Hypothalamus (tissue), 51 donors: ENCODE data around the gene KCNH1.

Source experiments
- DNase-seq, 51 donors: peaks; one replicate each; lab custom pipeline; 2025; lab: John Stamatoyannopoulos, UW

The KCNH1 gene

DNA sequence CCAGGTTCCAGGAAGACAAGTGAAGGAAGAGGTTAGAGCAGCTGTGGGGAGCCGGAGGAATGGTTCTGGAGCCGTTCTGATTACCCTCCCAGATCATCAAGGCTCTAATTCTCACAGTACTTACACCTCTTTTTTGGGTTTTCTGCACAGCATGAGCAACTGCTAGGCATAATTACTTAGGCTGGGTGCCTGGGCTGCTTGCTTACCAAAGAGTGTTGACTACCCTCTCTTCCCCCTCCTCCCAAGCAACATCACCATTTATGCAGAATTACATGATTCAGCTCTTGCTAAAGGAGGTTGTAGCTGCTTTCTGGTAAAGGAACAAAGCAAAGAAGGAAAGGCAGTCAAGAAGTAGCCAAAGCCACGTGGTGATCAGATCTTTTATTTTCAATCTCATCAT lies 397.2 kb downstream of the KCNH1 start:
- DNase-seq = peak in 2 of 51 donors; percentile 27 to 36

GRCh38 chr1:210731597-210731996 lies 402.4 kb downstream of the KCNH1 start:
- no peak for DNase-seq

DNA sequence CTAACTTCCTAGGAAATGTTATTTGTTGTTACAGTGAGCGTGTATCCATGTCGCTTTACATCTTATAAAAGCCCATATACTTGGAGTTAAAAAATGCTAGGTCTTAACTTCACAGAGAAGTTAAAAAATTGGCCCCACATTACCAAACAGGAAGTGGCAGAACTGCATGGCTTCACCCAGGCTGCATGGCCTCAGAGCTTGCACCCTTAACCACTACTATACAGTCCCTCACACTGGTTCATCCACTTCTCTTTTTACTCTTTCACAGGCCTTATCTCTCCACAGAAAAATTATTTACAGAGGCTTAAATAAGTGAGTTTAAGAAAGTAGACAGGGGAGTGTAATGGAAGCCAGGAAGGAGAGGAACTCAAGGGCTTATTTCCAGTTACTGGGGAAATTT lies 402.8 kb downstream of the KCNH1 start:
- DNase-seq = no peak

GRCh38 chr1:210730023-210730422 lies 403.9 kb downstream of the KCNH1 start:
- no peak for DNase-seq

DNA sequence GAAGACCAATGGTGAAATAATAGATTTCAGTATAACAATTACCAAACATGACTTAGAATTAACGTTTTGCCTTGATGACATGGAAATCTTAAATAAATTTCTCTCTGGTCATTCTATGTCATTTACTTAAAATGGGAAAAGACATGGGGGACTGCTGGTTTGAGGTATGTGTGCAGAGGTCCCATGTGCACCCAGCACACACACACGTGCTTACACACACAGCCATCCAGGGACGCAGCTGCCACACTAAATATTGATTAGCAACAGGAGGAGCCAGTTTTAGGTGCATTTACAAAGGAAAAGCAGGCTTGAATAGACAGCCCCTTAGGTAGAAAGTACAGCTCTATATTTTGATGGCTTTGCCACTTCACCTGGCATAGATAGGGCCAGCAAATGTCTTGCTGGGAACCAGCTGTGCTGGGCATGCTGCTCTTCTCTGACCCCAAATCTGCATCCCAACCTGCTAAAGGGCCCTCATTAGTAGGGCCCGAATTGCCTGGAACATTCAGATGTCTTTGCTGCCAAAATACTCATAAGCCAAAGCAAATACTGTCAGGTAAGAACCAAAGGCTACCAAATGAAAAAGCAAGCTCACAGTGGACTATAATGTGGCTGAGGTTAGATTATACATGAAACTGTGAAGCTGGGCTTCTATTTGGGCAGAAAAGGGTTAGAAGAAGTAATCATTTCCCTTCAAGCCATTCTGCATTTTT lies 405.4 kb downstream of the KCNH1 start:
- DNase-seq = no peak

DNA sequence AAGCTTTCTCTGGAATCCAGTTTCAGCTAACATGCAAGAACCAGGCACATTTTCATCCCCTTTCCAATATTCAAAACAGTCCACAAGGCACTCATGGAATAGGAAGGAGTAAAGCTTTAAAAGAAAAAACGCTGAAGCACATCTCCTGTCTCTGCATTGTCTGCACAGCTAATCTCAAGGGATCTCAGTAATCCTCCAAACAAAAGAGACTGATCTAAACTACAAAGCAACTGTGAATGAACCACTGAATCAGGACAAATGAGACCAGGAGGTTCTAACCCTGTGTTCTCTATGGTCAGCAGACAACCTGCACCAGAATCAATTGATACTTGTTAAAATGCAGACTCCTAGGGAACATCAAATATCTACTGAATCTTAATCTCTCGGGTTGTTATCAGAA lies 406.2 kb downstream of the KCNH1 start:
- no peak for DNase-seq

- DNase-seq = peak in 10 of 51 donors; percentile 3 to 40 (median 7)
These were observed 407.3 kb downstream of the KCNH1 start for GRCh38 chr1:210726621-210727020.

- DNase-seq = no peak
These were observed 409.2 kb downstream of the KCNH1 start for GRCh38 chr1:210724768-210725167.

GRCh38 chr1:210723646-210724045 lies 410.3 kb downstream of the KCNH1 start:
- DNase-seq = no peak

GRCh38 chr1:210722410-210723081 lies 411.4 kb downstream of the KCNH1 start:
- DNase-seq = no peak

- DNase-seq = peak in 1 of 51 donors; percentile 55
These were observed 418.9 kb downstream of the KCNH1 start for GRCh38 chr1:210715072-210715471.

DNA sequence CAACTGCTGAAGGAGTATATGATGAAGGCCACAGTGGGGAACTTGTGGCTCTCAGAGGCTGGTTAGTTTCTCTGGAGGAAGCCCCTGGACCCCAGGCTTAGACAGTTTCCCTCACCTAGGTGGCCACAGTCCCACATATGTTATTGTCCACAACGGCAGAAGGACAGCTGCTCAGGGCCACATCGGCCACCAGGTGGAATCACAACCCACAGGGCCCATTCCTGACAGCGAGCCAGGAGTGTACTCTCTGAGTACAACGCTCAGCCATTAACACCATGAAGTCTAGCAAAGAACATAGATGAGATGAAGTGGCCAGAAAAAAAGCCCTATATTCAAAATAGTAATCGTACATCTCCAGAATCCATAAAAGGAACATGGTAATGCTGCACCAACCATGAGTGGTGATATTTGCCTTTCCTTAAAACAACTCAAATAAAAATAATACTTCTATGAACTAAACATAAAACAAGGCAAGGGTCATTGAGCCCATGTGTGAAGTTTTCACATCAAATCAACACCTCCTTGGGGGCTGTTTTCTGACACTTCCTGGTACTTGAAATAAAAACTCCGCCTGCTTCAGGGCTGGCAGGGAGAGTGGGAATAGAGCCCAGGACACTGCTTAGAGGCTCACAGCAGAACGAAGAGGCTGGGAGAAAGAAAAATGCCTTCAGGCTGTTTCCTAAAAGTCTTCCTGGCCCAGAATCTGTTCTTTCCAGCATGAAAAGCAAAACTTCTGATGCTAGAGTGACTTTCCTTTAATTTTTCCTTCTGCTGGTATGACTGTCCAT lies 421.9 kb downstream of the KCNH1 start:
- DNase-seq = no peak

GRCh38 chr1:210709701-210710100 lies 424.2 kb downstream of the KCNH1 start:
- DNase-seq = no peak

GRCh38 chr1:210707300-210708240 lies 426.4 kb downstream of the KCNH1 start:
- no peak for DNase-seq

DNA sequence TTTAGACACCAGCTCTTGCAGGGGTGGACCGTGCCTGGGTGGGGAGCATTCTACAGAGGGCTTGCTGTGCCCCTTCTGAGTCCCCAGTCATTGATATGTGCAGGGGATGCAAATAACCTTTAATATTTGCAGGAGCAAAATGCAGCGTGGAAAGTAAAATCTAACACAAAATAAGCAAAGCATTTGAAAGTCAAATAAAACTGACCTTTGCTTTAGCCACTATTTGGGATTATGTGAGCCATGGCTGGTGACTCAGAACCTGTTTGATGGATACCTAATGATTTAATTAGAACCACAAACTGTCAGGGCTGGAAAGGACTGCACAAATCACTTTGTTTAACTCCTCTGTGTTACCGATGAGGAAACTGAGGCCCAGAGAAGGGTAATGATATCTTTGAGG lies 427.7 kb downstream of the KCNH1 start:
- no peak for DNase-seq

- DNase-seq = no peak
These were observed 428.9 kb downstream of the KCNH1 start for GRCh38 chr1:210705086-210705485.

DNA sequence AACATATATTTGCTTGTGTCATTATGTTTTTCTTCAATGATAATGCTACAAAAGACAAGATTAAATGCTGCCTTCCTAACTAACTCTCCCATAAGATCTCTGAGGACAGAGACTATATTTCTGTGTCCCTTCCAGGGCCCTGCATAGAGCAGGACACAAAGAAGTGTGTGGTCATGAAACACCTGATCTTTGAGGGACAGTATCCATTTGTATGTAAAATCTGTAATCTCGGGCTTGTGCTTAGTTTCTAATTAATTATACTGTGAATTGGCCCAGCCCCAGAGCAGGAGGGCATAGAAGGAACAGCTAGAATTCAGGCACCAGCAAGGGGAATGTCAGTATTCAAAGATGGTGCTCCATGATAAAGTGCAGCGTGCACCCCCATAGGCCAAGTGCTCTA lies 430.4 kb downstream of the KCNH1 start:
- DNase-seq = no peak

GRCh38 chr1:210702506-210702905 lies 431.4 kb downstream of the KCNH1 start:
- DNase-seq = no peak

- DNase-seq = no peak
These were observed 433.4 kb downstream of the KCNH1 start for GRCh38 chr1:210700511-210700910.

DNA sequence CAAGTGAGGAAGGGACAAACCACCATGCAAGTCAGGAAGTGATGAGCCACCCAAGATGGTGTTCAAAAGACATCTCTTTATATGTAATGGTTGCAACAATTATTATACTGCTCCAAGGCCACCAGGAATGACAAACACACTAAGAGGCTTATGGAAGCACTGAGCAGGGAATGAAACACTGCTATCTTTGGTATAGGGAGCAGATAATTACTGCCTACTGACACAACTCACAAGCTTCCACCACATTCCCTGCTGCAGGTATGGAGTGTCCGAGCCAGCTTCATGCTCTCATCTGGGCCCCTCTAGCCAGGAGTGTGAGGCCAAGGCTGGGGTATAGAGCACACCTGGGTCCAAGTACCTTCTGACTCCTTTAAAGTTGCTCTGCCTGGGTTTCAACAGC lies 433.9 kb downstream of the KCNH1 start:
- no peak for DNase-seq

DNA sequence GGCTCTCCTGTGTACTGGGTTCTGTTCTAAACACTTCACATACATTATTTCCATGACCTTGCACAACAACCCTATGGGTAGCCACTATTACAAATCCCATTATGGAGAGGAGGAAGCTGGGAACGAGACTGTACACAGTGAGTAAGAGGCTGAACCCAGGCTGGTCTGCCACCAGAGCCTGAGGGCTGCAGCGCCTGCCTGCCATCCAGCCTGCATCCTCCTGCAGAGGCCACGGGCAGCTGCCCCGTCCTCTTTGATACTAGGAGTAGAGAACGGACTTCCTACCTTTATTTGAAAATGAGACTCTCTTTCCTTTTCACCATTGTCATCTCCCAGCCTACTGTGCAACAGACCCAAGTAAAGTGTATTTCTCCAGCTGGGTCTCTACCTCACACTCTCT lies 435.3 kb downstream of the KCNH1 start:
- no peak for DNase-seq
